ENCODE results near the gene GDPD4.

DNA sequence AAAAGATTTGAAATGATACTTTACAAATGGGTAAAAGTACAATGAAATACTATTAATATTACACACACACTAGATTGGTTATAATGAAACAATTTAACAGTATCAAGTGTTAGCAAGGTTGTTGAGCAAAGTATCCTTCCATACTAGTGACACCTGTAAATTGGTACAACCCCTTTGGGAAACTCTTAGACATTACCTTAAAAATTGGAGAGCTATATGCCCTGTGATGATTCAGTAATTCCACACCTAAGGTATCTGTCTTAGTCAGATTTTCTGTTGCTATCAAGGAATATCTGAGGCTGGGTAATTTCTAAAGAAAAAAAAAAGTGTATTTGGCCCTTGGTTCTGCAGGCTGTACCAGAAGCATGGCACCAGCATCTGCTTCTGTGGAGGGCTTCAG is 7.4 kb upstream of the GDPD4 start:
- TF ChIP-seq CTCF (IDR thresholded peaks at IDR 0.05) (no peak), POLR2A (IDR thresholded peaks at IDR 0.05; ENCODE audit: low read depth) (no peak), EP300 (IDR thresholded peaks at IDR 0.05) (no peak)

All from esophagus muscularis mucosa (tissue), 4 donors.